ENCODE measurements around the gene NUP98.
"Not testable (repeated sequence)": the region's sequence is repeated elsewhere in the genome, so short reads cannot be mapped to it uniquely, and the experiment has no call there.

The NUP98 gene

GRCh38 chr11:3826721-3827120 is 29.4 kb upstream of the NUP98 start:
- no peak for DNase-seq (ENCODE audit: low read depth)

GRCh38 chr11:3825473-3826154 is 28.3 kb upstream of the NUP98 start:
- no peak for DNase-seq (ENCODE audit: low read depth)

- DNase-seq (ENCODE audit: low read depth): peak; percentile 73
These were observed 27.5 kb upstream of the NUP98 start for GRCh38 chr11:3824714-3825472.

- DNase-seq (ENCODE audit: low read depth): no peak
These were observed 26.6 kb upstream of the NUP98 start for GRCh38 chr11:3823762-3824506.

- no peak for DNase-seq (ENCODE audit: low read depth)
These were observed 25.9 kb upstream of the NUP98 start for GRCh38 chr11:3823303-3823702.

GRCh38 chr11:3822312-3822711 is 25.0 kb upstream of the NUP98 start:
- no peak for DNase-seq (ENCODE audit: low read depth)

GRCh38 chr11:3820971-3821370 is 23.6 kb upstream of the NUP98 start:
- no peak for DNase-seq (ENCODE audit: low read depth)

GRCh38 chr11:3817181-3817800 is 19.9 kb upstream of the NUP98 start:
- DNase-seq (ENCODE audit: low read depth): no peak

- DNase-seq (ENCODE audit: low read depth): no peak
These were observed 19.3 kb upstream of the NUP98 start for GRCh38 chr11:3816673-3817072.

- no peak for DNase-seq (ENCODE audit: low read depth)
These were observed 18.5 kb upstream of the NUP98 start for GRCh38 chr11:3815845-3816244.

GRCh38 chr11:3814832-3815231 is 17.5 kb upstream of the NUP98 start:
- DNase-seq (ENCODE audit: low read depth): not testable (repeated sequence)

- no peak for DNase-seq (ENCODE audit: low read depth)
These were observed 13.6 kb upstream of the NUP98 start for GRCh38 chr11:3810951-3811350.

- DNase-seq (ENCODE audit: low read depth): no peak
These were observed 13.1 kb upstream of the NUP98 start for GRCh38 chr11:3810446-3810845.

- DNase-seq (ENCODE audit: low read depth): no peak
These were observed 12.2 kb upstream of the NUP98 start for GRCh38 chr11:3809624-3809928.

- peak; percentile 27 for DNase-seq (ENCODE audit: low read depth)
These were observed 11.7 kb upstream of the NUP98 start for GRCh38 chr11:3808861-3809623.

GRCh38 chr11:3807909-3808860 is 10.8 kb upstream of the NUP98 start, which contains the start of gene PGAP2:
TSS of gene PGAP2 (plus strand) at chr11:3808560. CDS start at chr11:3811260, 2,700 bp downstream.
- DNase-seq (ENCODE audit: low read depth): peak; percentile 55

- no peak for DNase-seq (ENCODE audit: low read depth)
These were observed 6.6 kb upstream of the NUP98 start for GRCh38 chr11:3803726-3804495.

- DNase-seq (ENCODE audit: low read depth): no peak
These were observed 4.8 kb upstream of the NUP98 start for GRCh38 chr11:3802011-3802790.

GRCh38 chr11:3799873-3800272 is 2.5 kb upstream of the NUP98 start:
- DNase-seq (ENCODE audit: low read depth): no peak

Data from activated T-cell treated with anti-CD3 and anti-CD28 coated beads for 48 hours (primary cell).